Lower lobe of right lung (tissue), 2 donors: ENCODE results near the gene ZFAND3. TPM values are rescaled to one million over a fixed set of nuclear protein-coding genes. Genes with fewer than 3 reads are reported as not detected.

Source experiments
- ATAC-seq, 2 donors: fragments of 200-7000 bp; cut with Tn5 transposase; one replicate each; pipeline ENCODE4 v1.9.1; 2020 to 2022; ENCODE audit warnings: mild to moderate bottlenecking in 2 of 2, moderate library complexity in 2 of 2
- DNase-seq: peaks from one replicate; pipeline ENCODE4 v3.0.0-alpha.2; 2020
- H3K27ac ChIP-seq: fragments of 200-600 bp; one replicate; pipeline ENCODE4 v1.8.0; 2022
- H3K27me3 ChIP-seq: fragments of 200-600 bp; one replicate; pipeline ENCODE4 v1.8.0; 2022; ENCODE audit warnings: low read depth
- H3K36me3 ChIP-seq: fragments of 200-600 bp; one replicate; pipeline ENCODE4 v1.8.0; 2022; ENCODE audit warnings: mild to moderate bottlenecking
- H3K4me1 ChIP-seq: fragments of 200-600 bp; one replicate; pipeline ENCODE4 v1.8.0; 2022
- H3K4me3 ChIP-seq: fragments of 200-600 bp; one replicate; pipeline ENCODE4 v1.8.0; 2022; ENCODE audit warnings: mild to moderate bottlenecking
- H3K9me3 ChIP-seq: fragments of 200-600 bp; one replicate; pipeline ENCODE4 v1.8.0; 2022
- CTCF ChIP-seq: fragments of 200-600 bp; IDR thresholded peaks from one replicate; pipeline ENCODE4 v1.8.0; 2022; ENCODE audit warnings: antibody characterized with exemption, mild to moderate bottlenecking
- intact Hi-C: fragments of 100-400 bp; cut with DNase I; formaldehyde crosslinking; loops from one replicate; pipeline ENCODE4 v1.11.0; 2022
- total RNA-seq: library from RNA; stranded (reverse); fragmentation: NEBNext Ultra II Directional; extraction: Animal tissue kit (Norgen Biotek cat#: 25700); gene quantifications from one replicate; pipeline ENCODE4 v1.2.1, GENCODE V29; 2021
- donor health status: DM: no; HTN: yes; CAD: no; lungs with severe emphysema.

Gene ZFAND3
- total RNA-seq, 1 donor from 2014 or later = 83.3 TPM

GRCh38 chr6:37987018-37987417, 167.5 kb downstream of the ZFAND3 start:
- Histone ChIP-seq H3K36me3 (no peaks in the 10 kb centered on the region), H3K9me3 (no peaks in the 10 kb centered on the region), H3K27ac (no peak overlapping the region), H3K4me1 (peaks cover 28% of the 10 kb centered on the region), H3K4me3 (no peak overlapping the region), H3K27me3 (no peaks in the 10 kb centered on the region)
- no peak for TF ChIP-seq CTCF
- DNase-seq (no peak), ATAC-seq (no peak)
- intact Hi-C loops = no loop called here

GRCh38 chr6:37987559-37987958, 168.0 kb downstream of the ZFAND3 start:
- Histone ChIP-seq H3K27ac (no peak overlapping the region), H3K4me3 (no peak overlapping the region), H3K27me3 (no peaks in the 10 kb centered on the region), H3K9me3 (no peaks in the 10 kb centered on the region), H3K36me3 (no peaks in the 10 kb centered on the region), H3K4me1 (peaks cover 28% of the 10 kb centered on the region)
- no peak for TF ChIP-seq CTCF
- intact Hi-C loops = no loop called here
- no peak for ATAC-seq
- DNase-seq = no peak

GRCh38 chr6:37988127-37988526, 168.6 kb downstream of the ZFAND3 start:
- H3K27ac ChIP-seq = no peak overlapping the region
- H3K9me3 ChIP-seq = no peaks in the 10 kb centered on the region
- H3K27me3 ChIP-seq = no peaks in the 10 kb centered on the region
- no peak overlapping the region for H3K4me3 ChIP-seq
- TF ChIP-seq CTCF = no peak
- ATAC-seq (no peak), DNase-seq (no peak)
- no peaks in the 10 kb centered on the region for H3K36me3 ChIP-seq
- intact Hi-C loops = no loop called here
- peaks cover 28% of the 10 kb centered on the region for H3K4me1 ChIP-seq

- no peak for DNase-seq
- peaks cover 28% of the 10 kb centered on the region for H3K4me1 ChIP-seq
Measured at GRCh38 chr6:37988696-37989095, 169.2 kb downstream of the ZFAND3 start.

GRCh38 chr6:37990762-37991525, 171.4 kb downstream of the ZFAND3 start:
- Histone ChIP-seq H3K27me3 (no peaks in the 10 kb centered on the region), H3K4me1 (peaks cover 28% of the 10 kb centered on the region), H3K9me3 (no peaks in the 10 kb centered on the region), H3K27ac (no peak overlapping the region), H3K36me3 (no peaks in the 10 kb centered on the region), H3K4me3 (no peak overlapping the region)
- DNase-seq = no peak
- intact Hi-C loops = no loop called here
- no peak for TF ChIP-seq CTCF
- ATAC-seq = no peak

More at GRCh38 chr6:37988696-37989095, 169.2 kb downstream of the ZFAND3 start:
- Histone ChIP-seq H3K27ac (no peak overlapping the region), H3K4me3 (no peak overlapping the region), H3K9me3 (no peaks in the 10 kb centered on the region), H3K27me3 (no peaks in the 10 kb centered on the region), H3K36me3 (no peaks in the 10 kb centered on the region)
- ATAC-seq = peak in 1 of 2 donors; percentile 48
- TF ChIP-seq CTCF = no peak
- intact Hi-C loops = no loop called here
